K562 (cell line): ENCODE measurements around the gene RHOC. TPM values are rescaled to one million over a fixed set of nuclear protein-coding genes. Genes with fewer than 3 reads are reported as not detected.

Experiments used
- BCOR ChIP-seq: fragments of 450-650 bp; IDR thresholded peaks from 2 replicates; pipeline ENCODE4 v1.6.1; 2016
- EHMT2 ChIP-seq: fragments of 450-650 bp; IDR thresholded peaks from 2 replicates; pipeline ENCODE4 v1.6.1; 2018; ENCODE audit warnings: antibody characterized with exemption
- FIP1L1 ChIP-seq: fragments of 200-400 bp; formaldehyde crosslinking; IDR thresholded peaks from 2 replicates; pipeline ENCODE4 v1.6.1; 2018; ENCODE audit warnings: mild to moderate bottlenecking, low read depth, low read length; ENCODE audit not compliant: poor library complexity, severe bottlenecking
- HMGN3 ChIP-seq: IDR thresholded peaks from 2 replicates; pipeline ENCODE4 v1.6.1; 2011; ENCODE audit warnings: borderline replicate concordance, low read depth, mild to moderate bottlenecking, mixed read lengths, low read length; ENCODE audit not compliant: insufficient read length; ENCODE audit errors: extremely low read depth
- JUN ChIP-seq, 2 experiments: sonication (generic) in 1 of 2; formaldehyde crosslinking in 1 of 2; IDR thresholded peaks; 2 replicates each; pipeline versions ENCODE4 v1.6.1 to v1.8.0; 2012 to 2022; ENCODE audit warnings: borderline replicate concordance in 2 of 2, mild to moderate bottlenecking in 2 of 2, improper control_type of control experiment in 1 of 2, low read depth in 1 of 2, low read length in 1 of 2, missing genetic modification reagents in 1 of 2
- MCM3 ChIP-seq: fragments of 450-650 bp; IDR thresholded peaks from 2 replicates; pipeline ENCODE4 v1.6.1; 2016
- MTA1 ChIP-seq: fragments of 450-650 bp; IDR thresholded peaks from 2 replicates; pipeline ENCODE4 v1.6.1; 2017; ENCODE audit warnings: borderline replicate concordance
- MYBL2 ChIP-seq, 2 experiments: fragments of 450-650 bp in 1 of 2; sonication (generic) in 1 of 2; formaldehyde crosslinking in 1 of 2; IDR thresholded peaks; 2 replicates each; pipeline versions ENCODE4 v1.6.1 to v1.8.1; 2017 to 2022; ENCODE audit warnings: borderline replicate concordance in 1 of 2, inconsistent platforms in 1 of 2, low read depth in 1 of 2, mild to moderate bottlenecking in 1 of 2, missing genetic modification reagents in 1 of 2, moderate library complexity in 1 of 2
- NCOA6 ChIP-seq: fragments of 450-650 bp; IDR thresholded peaks from 2 replicates; pipeline ENCODE4 v1.6.1; 2017; ENCODE audit warnings: mild to moderate bottlenecking
- NFE2 ChIP-seq: IDR thresholded peaks from 2 replicates; pipeline ENCODE4 v1.6.1; 2014; ENCODE audit warnings: antibody characterized with exemption, low read depth
- NUFIP1 ChIP-seq: fragments of 450-650 bp; IDR thresholded peaks from 2 replicates; pipeline ENCODE4 v1.6.1; 2018; ENCODE audit not compliant: partially characterized antibody
- RBFOX2 ChIP-seq: fragments of 200-400 bp; formaldehyde crosslinking; IDR thresholded peaks from 2 replicates; pipeline ENCODE4 v1.6.1; 2017; ENCODE audit warnings: low read depth, mild to moderate bottlenecking, low read length, moderate library complexity
- RBM17 ChIP-seq: fragments of 200-400 bp; formaldehyde crosslinking; IDR thresholded peaks from 2 replicates; pipeline ENCODE4 v1.6.1; 2017; ENCODE audit warnings: low read depth, mild to moderate bottlenecking, low read length, borderline replicate concordance
- RFX5 ChIP-seq: IDR thresholded peaks from 2 replicates; pipeline ENCODE4 v1.6.1; 2011; ENCODE audit warnings: low read depth, mild to moderate bottlenecking, improper control_type of control experiment, low read length
- SAFB2 ChIP-seq: fragments of 200-400 bp; formaldehyde crosslinking; IDR thresholded peaks from 2 replicates; pipeline ENCODE4 v1.6.1; 2018; ENCODE audit warnings: borderline replicate concordance, low read length, low read depth, moderate library complexity; ENCODE audit not compliant: severe bottlenecking
- SMAD1 ChIP-seq: fragments of 150-350 bp; IDR thresholded peaks from 2 replicates; pipeline ENCODE4 v1.6.1; 2014; ENCODE audit warnings: low read length, low read depth; ENCODE audit not compliant: partially characterized antibody
- SNRNP70 ChIP-seq: fragments of 200-400 bp; formaldehyde crosslinking; optimal IDR thresholded peaks from 2 replicates; pipeline ENCODE3; 2017; ENCODE audit warnings: low read depth, low read length
- SP2 ChIP-seq: IDR thresholded peaks from 2 replicates; pipeline ENCODE4 v1.6.1; 2011; ENCODE audit warnings: mild to moderate bottlenecking, low read depth, low read length, moderate library complexity; ENCODE audit not compliant: poor library complexity, severe bottlenecking; ENCODE audit errors: extremely low read depth
- SRSF3 ChIP-seq: fragments of 200-400 bp; formaldehyde crosslinking; IDR thresholded peaks from 2 replicates; pipeline ENCODE4 v1.6.1; 2016; ENCODE audit warnings: mild to moderate bottlenecking, low read length, moderate library complexity; ENCODE audit not compliant: insufficient read depth
- TAF15 ChIP-seq: fragments of 200-400 bp; formaldehyde crosslinking; IDR thresholded peaks from 2 replicates; pipeline ENCODE4 v1.6.1; 2017; ENCODE audit warnings: mild to moderate bottlenecking, low read depth, low read length, moderate library complexity
- TAF9B ChIP-seq: fragments of 450-650 bp; IDR thresholded peaks from 2 replicates; pipeline ENCODE4 v1.6.1; 2018; ENCODE audit warnings: mild to moderate bottlenecking; ENCODE audit not compliant: partially characterized antibody
- TGIF2 ChIP-seq: sonication (generic); formaldehyde crosslinking; IDR thresholded peaks from 2 replicates; pipeline ENCODE4 v1.8.1; 2022; ENCODE audit warnings: mild to moderate bottlenecking, missing genetic modification reagents, moderate library complexity
- ZBED1 ChIP-seq: IDR thresholded peaks from 2 replicates; pipeline ENCODE4 v1.6.1; 2014
- ZNF224 ChIP-seq: sonication (generic); formaldehyde crosslinking; IDR thresholded peaks from 2 replicates; pipeline ENCODE4 v1.8.0; 2022; ENCODE audit warnings: mild to moderate bottlenecking, missing genetic modification reagents
- ZNF23 ChIP-seq: fragments of 250-450 bp; sonication (Bioruptor Pico); IDR thresholded peaks from 2 replicates; pipeline ENCODE4 v1.4.0; 2020; ENCODE audit warnings: mild to moderate bottlenecking
- ZNF408 ChIP-seq: fragments of 250-450 bp; sonication (Bioruptor Pico); IDR thresholded peaks from 2 replicates; pipeline ENCODE4 v1.4.0; 2020; ENCODE audit warnings: low read depth, mild to moderate bottlenecking, moderate library complexity
- ZNF717 ChIP-seq: fragments of 250-450 bp; sonication (Bioruptor Pico); IDR thresholded peaks from 2 replicates; pipeline ENCODE4 v1.5.0; 2021
- polyA plus RNA-seq, 8 experiments: library from polyadenylated mRNA; depleted of rRNA in 4 of 8; stranded (reverse) in 5 of 8; unstranded in 3 of 8; fragments of >200 nt; fragmentation: Nextera tagmentation in 2 of 8; fragmentation: Illumina TruSeq in 1 of 8; extraction: Ambion mirVana in 2 of 8; extraction: Trizol in 1 of 8; gene quantifications; 2 replicates each; pipeline versions ENCODE4 v1.2.1 to v1.2.3, GENCODE V29; 2011 to 2014; ENCODE audit warnings: inconsistent platforms in 1 of 8, missing spikeins in 1 of 8
- total RNA-seq, 7 experiments: library from RNA; depleted of rRNA in 6 of 7; stranded (reverse); fragments of >200 nt in 6 of 7; fragmentation: Illumina TruSeq in 2 of 7; extraction: Trizol in 2 of 7; gene quantifications; 2 replicates each; pipeline versions ENCODE4 v1.2.1 to v1.2.3, GENCODE V29; 2011 to 2021; ENCODE audit warnings: low replicate concordance in 1 of 7
- TF ChIP-seq, protein P1 (sequence below): sonication (generic); formaldehyde crosslinking; IDR thresholded peaks from 2 replicates; pipeline ENCODE4 v1.8.1; 2023; ENCODE audit warnings: mild to moderate bottlenecking, missing genetic modification reagents, moderate library complexity
- TF ChIP-seq, protein P2 (sequence below): fragments of 250-450 bp; sonication (Bioruptor Pico); IDR thresholded peaks from 2 replicates; pipeline ENCODE4 v1.8.0; 2021; ENCODE audit warnings: moderate library complexity, mild to moderate bottlenecking, inconsistent platforms

Gene RHOC
- total and polyA plus RNA-seq, 9 of the 15 experiments (the other 6 are each of a cell fraction or from before 2014, with no cell fraction given), result 35.2 to 364 (median 204) TPM

DNA sequence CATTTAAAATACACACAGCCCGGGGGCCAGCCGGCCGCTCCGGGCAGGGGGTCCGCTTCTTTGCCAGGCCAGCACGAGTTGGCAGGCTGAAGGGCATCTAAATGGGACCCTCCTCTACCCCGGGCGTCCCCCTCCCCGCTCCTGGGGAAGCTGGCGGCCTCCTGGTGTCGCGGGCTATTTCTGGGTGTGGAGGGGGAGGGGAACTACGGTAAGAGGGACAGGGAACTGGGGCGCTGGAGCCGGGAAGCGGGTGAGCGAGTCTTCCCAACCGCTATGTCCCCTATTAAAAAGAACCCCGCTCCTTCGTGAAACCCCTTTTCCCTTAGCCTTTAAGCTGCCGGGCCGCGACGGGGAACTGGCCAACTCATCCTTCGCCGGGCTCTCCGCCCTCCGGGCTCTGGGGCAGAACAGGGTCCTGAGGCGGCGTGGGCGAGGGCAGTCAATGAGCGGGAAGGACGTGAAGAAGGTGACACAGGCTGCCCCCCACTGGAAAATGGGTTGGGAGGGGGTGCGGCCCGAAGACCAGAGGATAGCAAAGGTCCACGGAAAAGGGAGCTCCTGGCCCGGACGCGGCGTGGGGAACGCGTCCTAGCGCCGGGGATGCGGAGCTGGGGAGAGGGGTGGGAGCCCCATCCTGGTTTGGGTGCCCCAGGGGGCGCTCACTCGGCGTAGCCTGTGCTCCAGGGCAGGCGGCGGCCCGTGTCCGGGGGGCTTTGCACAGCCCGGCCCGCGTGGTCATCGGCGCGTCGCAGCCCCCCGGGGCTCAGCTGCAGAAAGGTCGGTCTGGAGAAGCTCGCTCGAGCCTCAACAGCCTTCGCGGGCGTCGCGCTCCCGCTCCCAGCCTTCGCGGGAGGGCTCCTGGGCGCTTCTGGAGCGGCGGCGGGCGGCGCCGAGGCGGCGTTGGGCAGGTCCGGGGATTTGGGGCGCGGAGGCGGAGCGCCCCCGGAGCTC lies 7.7 kb upstream of the RHOC start (continued):
- TF ChIP-seq ZNF408 (CRISPR knock-in tag) (no peak), TAF15 (0 out of 2 replicates have a peak, but pooled peaks have one; percentile 26), NUFIP1 (no peak), NCOA6 (no peak), FIP1L1 (peak; percentile 51), NFE2 (no peak), RFX5 (no peak), RBFOX2 (peak; percentile 57), ZBED1 (no peak), SAFB2 (no peak), MCM3 (no peak), BCOR (no peak), SRSF3 (no peak), ZNF717 (CRISPR knock-in tag) (no peak), MYBL2 (IDR thresholded peaks at IDR 0.05; ENCODE audit: low read depth) (no peak), MYBL2 (CRISPR knock-in tag; IDR thresholded peaks at IDR 0.05; ENCODE audit: borderline replicate concordance) (no peak), RBM17 (no peak), HMGN3 (peak; percentile 64), SNRNP70 (no peak), ZNF23 (no peak), MTA1 (no peak), ZNF224 (CRISPR knock-in tag) (no peak), TAF9B (no peak), SP2 (no peak), EHMT2 (no peak), TGIF2 (CRISPR knock-in tag) (no peak), SMAD1 (peak; percentile 7), JUN (IDR thresholded peaks at IDR 0.05; ENCODE audit: borderline replicate concordance, low read depth, low read length) (no peak), JUN (CRISPR knock-in tag; IDR thresholded peaks at IDR 0.05; ENCODE audit: borderline replicate concordance) (no peak)
- TF ChIP-seq, protein P1, sequence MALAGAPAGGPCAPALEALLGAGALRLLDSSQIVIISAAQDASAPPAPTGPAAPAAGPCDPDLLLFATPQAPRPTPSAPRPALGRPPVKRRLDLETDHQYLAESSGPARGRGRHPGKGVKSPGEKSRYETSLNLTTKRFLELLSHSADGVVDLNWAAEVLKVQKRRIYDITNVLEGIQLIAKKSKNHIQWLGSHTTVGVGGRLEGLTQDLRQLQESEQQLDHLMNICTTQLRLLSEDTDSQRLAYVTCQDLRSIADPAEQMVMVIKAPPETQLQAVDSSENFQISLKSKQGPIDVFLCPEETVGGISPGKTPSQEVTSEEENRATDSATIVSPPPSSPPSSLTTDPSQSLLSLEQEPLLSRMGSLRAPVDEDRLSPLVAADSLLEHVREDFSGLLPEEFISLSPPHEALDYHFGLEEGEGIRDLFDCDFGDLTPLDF, result no peak
- TF ChIP-seq, protein P2, sequence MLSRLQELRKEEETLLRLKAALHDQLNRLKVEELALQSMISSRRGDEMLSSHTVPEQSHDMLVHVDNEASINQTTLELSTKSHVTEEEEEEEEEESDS (CRISPR knock-in tag), result no peak
